Measurements from ENCODE around the gene ITIH4.

ITIH4 gene

GRCh38 chr3:52817221-52817620, 13.3 kb downstream of the ITIH4 start:
- H3K14ac ChIP-seq (ENCODE audit: low read length): peak overlapping the region; percentile 6
- H2AK5ac ChIP-seq (ENCODE audit: low read depth, low read length): peak overlapping the region; percentile 24
- no peak for DNase-seq (ENCODE audit: low spot score)
- H4K8ac ChIP-seq (ENCODE audit: low read depth, low read length): no peak overlapping the region
- H3K4ac ChIP-seq (ENCODE audit: low read length): no peak overlapping the region
- no peak overlapping the region for H2AFZ ChIP-seq (ENCODE audit: low read length)
- H3K23ac ChIP-seq (ENCODE audit: low read depth, low read length, poor library complexity): no peak overlapping the region
- H3K27ac ChIP-seq (replicated peaks; ENCODE audit: low read length): no peak overlapping the region
- WGBS, 2 donors (ENCODE audit: extremely low coverage in 2 of 2, insufficient read length in 2 of 2, insufficient replicate concordance in 1 of 2): no CpG with 5 or more reads among the region's 10 CpGs
- H3K18ac ChIP-seq (ENCODE audit: low read length): no peak overlapping the region
- no peak overlapping the region for H3K9ac ChIP-seq (ENCODE audit: low read depth, low read length, poor library complexity)
- no peak overlapping the region for H3K4me2 ChIP-seq (ENCODE audit: insufficient read depth, low read length, poor library complexity, severe bottlenecking)
- H2BK12ac ChIP-seq (ENCODE audit: low read length): peak overlapping the region; percentile 46
- peak overlapping the region; percentile 31 for H2BK15ac ChIP-seq (ENCODE audit: low read length)
- no peak overlapping the region for H2BK5ac ChIP-seq (ENCODE audit: low read length)
- no peaks in the 10 kb centered on the region for H3K9me3 ChIP-seq (replicated peaks in 1 of 2; ENCODE audit: control insufficient read depth in 2 of 2, insufficient read depth in 1 of 2, low read depth in 1 of 2, low read length in 2 of 2)
- H2BK120ac ChIP-seq (ENCODE audit: low read depth, low read length): no peak overlapping the region
- H3K79me1 ChIP-seq (ENCODE audit: low read depth, low read length): no peaks in the 10 kb centered on the region
- H3K4me1 ChIP-seq (ENCODE audit: control insufficient read depth in 2 of 2, insufficient read depth in 1 of 2, low read depth in 1 of 2, low read length in 2 of 2): peaks cover 4 to 10% of the 10 kb centered on the region in 2 donors
- H4K91ac ChIP-seq (ENCODE audit: low read depth, low read length, poor library complexity): no peak overlapping the region
- no peak overlapping the region for H3K4me3 ChIP-seq (ENCODE audit: low read length in 2 of 2)
- no peaks in the 10 kb centered on the region for H3K36me3 ChIP-seq (replicated peaks in 1 of 2; ENCODE audit: control insufficient read depth in 2 of 2, insufficient read depth in 2 of 2, low read length in 2 of 2)
- H3K27me3 ChIP-seq (ENCODE audit: control insufficient read depth in 3 of 3, insufficient read depth in 3 of 3, low read depth in 1 of 3, low read length in 3 of 3): no peaks in the 10 kb centered on the region

- no peak overlapping the region for H3K4ac ChIP-seq (ENCODE audit: low read length)
- H3K9me3 ChIP-seq (replicated peaks in 1 of 2; ENCODE audit: control insufficient read depth in 2 of 2, insufficient read depth in 1 of 2, low read depth in 1 of 2, low read length in 2 of 2): no peaks in the 10 kb centered on the region
- H3K14ac ChIP-seq (ENCODE audit: low read length): no peak overlapping the region
- WGBS, 2 donors (ENCODE audit: extremely low coverage in 2 of 2, insufficient read length in 2 of 2, insufficient replicate concordance in 1 of 2): no CpG with 5 or more reads among the region's 10 CpGs
- no peak overlapping the region for H3K4me3 ChIP-seq (ENCODE audit: low read length in 2 of 2)
- no peaks in the 10 kb centered on the region for H3K36me3 ChIP-seq (replicated peaks in 1 of 2; ENCODE audit: control insufficient read depth in 2 of 2, insufficient read depth in 2 of 2, low read length in 2 of 2)
- no peak for DNase-seq (ENCODE audit: low spot score)
- no peak overlapping the region for H4K8ac ChIP-seq (ENCODE audit: low read depth, low read length)
- no peak overlapping the region for H2BK5ac ChIP-seq (ENCODE audit: low read length)
- no peak overlapping the region for H3K27ac ChIP-seq (replicated peaks; ENCODE audit: low read length)
- no peak overlapping the region for H3K18ac ChIP-seq (ENCODE audit: low read length)
- no peak overlapping the region for H2BK120ac ChIP-seq (ENCODE audit: low read depth, low read length)
- no peak overlapping the region for H3K23ac ChIP-seq (ENCODE audit: low read depth, low read length, poor library complexity)
- H2BK12ac ChIP-seq (ENCODE audit: low read length): no peak overlapping the region
- H2AFZ ChIP-seq (ENCODE audit: low read length): peak overlapping the region; percentile 8
- no peak overlapping the region for H3K4me2 ChIP-seq (ENCODE audit: insufficient read depth, low read length, poor library complexity, severe bottlenecking)
- H3K9ac ChIP-seq (ENCODE audit: low read depth, low read length, poor library complexity): no peak overlapping the region
- H3K79me1 ChIP-seq (ENCODE audit: low read depth, low read length): no peaks in the 10 kb centered on the region
- no peak overlapping the region for H4K91ac ChIP-seq (ENCODE audit: low read depth, low read length, poor library complexity)
- no peak overlapping the region for H2AK5ac ChIP-seq (ENCODE audit: low read depth, low read length)
- peaks cover 4 to 10% of the 10 kb centered on the region in 2 donors for H3K4me1 ChIP-seq (ENCODE audit: control insufficient read depth in 2 of 2, insufficient read depth in 1 of 2, low read depth in 1 of 2, low read length in 2 of 2)
- peak overlapping the region; percentile 9 for H2BK15ac ChIP-seq (ENCODE audit: low read length)
- H3K27me3 ChIP-seq (ENCODE audit: control insufficient read depth in 3 of 3, insufficient read depth in 3 of 3, low read depth in 1 of 3, low read length in 3 of 3): no peaks in the 10 kb centered on the region
Observed at GRCh38 chr3:52816654-52817053, 13.8 kb downstream of the ITIH4 start.

- no peak overlapping the region for H3K18ac ChIP-seq (ENCODE audit: low read length)
- no peak overlapping the region for H2BK5ac ChIP-seq (ENCODE audit: low read length)
- peak overlapping the region; percentile 8 for H2AFZ ChIP-seq (ENCODE audit: low read length)
- peaks cover 4 to 10% of the 10 kb centered on the region in 2 donors for H3K4me1 ChIP-seq (ENCODE audit: control insufficient read depth in 2 of 2, insufficient read depth in 1 of 2, low read depth in 1 of 2, low read length in 2 of 2)
- no peak overlapping the region for H2AK5ac ChIP-seq (ENCODE audit: low read depth, low read length)
- H4K8ac ChIP-seq (ENCODE audit: low read depth, low read length): no peak overlapping the region
- no peak overlapping the region for H2BK12ac ChIP-seq (ENCODE audit: low read length)
- H3K4me3 ChIP-seq (ENCODE audit: low read length in 2 of 2): no peak overlapping the region
- H3K27ac ChIP-seq (replicated peaks; ENCODE audit: low read length): no peak overlapping the region
- H4K91ac ChIP-seq (ENCODE audit: low read depth, low read length, poor library complexity): no peak overlapping the region
- H2BK15ac ChIP-seq (ENCODE audit: low read length): peak overlapping the region; percentile 9
- no peak overlapping the region for H3K4me2 ChIP-seq (ENCODE audit: insufficient read depth, low read length, poor library complexity, severe bottlenecking)
- no peaks in the 10 kb centered on the region for H3K9me3 ChIP-seq (replicated peaks in 1 of 2; ENCODE audit: control insufficient read depth in 2 of 2, insufficient read depth in 1 of 2, low read depth in 1 of 2, low read length in 2 of 2)
- no peaks in the 10 kb centered on the region for H3K36me3 ChIP-seq (replicated peaks in 1 of 2; ENCODE audit: control insufficient read depth in 2 of 2, insufficient read depth in 2 of 2, low read length in 2 of 2)
- no peak overlapping the region for H3K9ac ChIP-seq (ENCODE audit: low read depth, low read length, poor library complexity)
- no peak overlapping the region for H3K14ac ChIP-seq (ENCODE audit: low read length)
- no peak for DNase-seq (ENCODE audit: low spot score)
- H2BK120ac ChIP-seq (ENCODE audit: low read depth, low read length): no peak overlapping the region
- no peaks in the 10 kb centered on the region for H3K79me1 ChIP-seq (ENCODE audit: low read depth, low read length)
- H3K23ac ChIP-seq (ENCODE audit: low read depth, low read length, poor library complexity): no peak overlapping the region
- H3K27me3 ChIP-seq (ENCODE audit: control insufficient read depth in 3 of 3, insufficient read depth in 3 of 3, low read depth in 1 of 3, low read length in 3 of 3): no peaks in the 10 kb centered on the region
- no peak overlapping the region for H3K4ac ChIP-seq (ENCODE audit: low read length)
- no CpG with 5 or more reads among the region's 6 CpGs for WGBS, 2 donors (ENCODE audit: extremely low coverage in 2 of 2, insufficient read length in 2 of 2, insufficient replicate concordance in 1 of 2)
Observed at GRCh38 chr3:52816199-52816598, 14.3 kb downstream of the ITIH4 start.

- no peaks in the 10 kb centered on the region for H3K79me1 ChIP-seq (ENCODE audit: low read depth, low read length)
- DNase-seq (ENCODE audit: low spot score): no peak
- H2BK5ac ChIP-seq (ENCODE audit: low read length): peak overlapping the region; percentile 45
- H3K4ac ChIP-seq (ENCODE audit: low read length): no peak overlapping the region
- H2AK5ac ChIP-seq (ENCODE audit: low read depth, low read length): peak overlapping the region; percentile 41
- H3K27me3 ChIP-seq (ENCODE audit: control insufficient read depth in 3 of 3, insufficient read depth in 3 of 3, low read depth in 1 of 3, low read length in 3 of 3): peaks cover 0 to 3% (median 0%) of the 10 kb centered on the region in 3 experiments
- no peak overlapping the region for H2BK15ac ChIP-seq (ENCODE audit: low read length)
- no peak overlapping the region for H3K27ac ChIP-seq (replicated peaks; ENCODE audit: low read length)
- no peaks in the 10 kb centered on the region for H3K9me3 ChIP-seq (replicated peaks in 1 of 2; ENCODE audit: control insufficient read depth in 2 of 2, insufficient read depth in 1 of 2, low read depth in 1 of 2, low read length in 2 of 2)
- no peak overlapping the region for H2AFZ ChIP-seq (ENCODE audit: low read length)
- H4K8ac ChIP-seq (ENCODE audit: low read depth, low read length): no peak overlapping the region
- no peak overlapping the region for H3K23ac ChIP-seq (ENCODE audit: low read depth, low read length, poor library complexity)
- H2BK12ac ChIP-seq (ENCODE audit: low read length): no peak overlapping the region
- H3K18ac ChIP-seq (ENCODE audit: low read length): no peak overlapping the region
- no peak overlapping the region for H3K9ac ChIP-seq (ENCODE audit: low read depth, low read length, poor library complexity)
- H3K4me2 ChIP-seq (ENCODE audit: insufficient read depth, low read length, poor library complexity, severe bottlenecking): no peak overlapping the region
- WGBS, 2 donors (ENCODE audit: extremely low coverage in 2 of 2, insufficient read length in 2 of 2, insufficient replicate concordance in 1 of 2): no CpG with 5 or more reads among the region's 8 CpGs
- H2BK120ac ChIP-seq (ENCODE audit: low read depth, low read length): no peak overlapping the region
- H3K4me3 ChIP-seq (ENCODE audit: low read length in 2 of 2): no peak overlapping the region
- no peaks in the 10 kb centered on the region for H3K36me3 ChIP-seq (replicated peaks in 1 of 2; ENCODE audit: control insufficient read depth in 2 of 2, insufficient read depth in 2 of 2, low read length in 2 of 2)
- H3K14ac ChIP-seq (ENCODE audit: low read length): no peak overlapping the region
- H4K91ac ChIP-seq (ENCODE audit: low read depth, low read length, poor library complexity): no peak overlapping the region
- peaks cover under 1 to 4% of the 10 kb centered on the region in 2 donors for H3K4me1 ChIP-seq (ENCODE audit: control insufficient read depth in 2 of 2, insufficient read depth in 1 of 2, low read depth in 1 of 2, low read length in 2 of 2)
Observed at GRCh38 chr3:52813810-52814209, 16.7 kb downstream of the ITIH4 start.

Measured in neuronal stem cell (in vitro differentiated cells).